Right forelimb (tissue), 1 donor: ENCODE results near the gene SH3RF1.
A peak's percentile ranks its signal among the peaks of the same experiment; 100 is the strongest.

Experiments
- DNase-seq: peaks from one replicate; pipeline ENCODE4 v3.0.0-alpha.2; 2018

Gene SH3RF1

GRCh38 chr4:169158046-169158445, 112.7 kb downstream of the SH3RF1 start:
- no peak for DNase-seq

DNA sequence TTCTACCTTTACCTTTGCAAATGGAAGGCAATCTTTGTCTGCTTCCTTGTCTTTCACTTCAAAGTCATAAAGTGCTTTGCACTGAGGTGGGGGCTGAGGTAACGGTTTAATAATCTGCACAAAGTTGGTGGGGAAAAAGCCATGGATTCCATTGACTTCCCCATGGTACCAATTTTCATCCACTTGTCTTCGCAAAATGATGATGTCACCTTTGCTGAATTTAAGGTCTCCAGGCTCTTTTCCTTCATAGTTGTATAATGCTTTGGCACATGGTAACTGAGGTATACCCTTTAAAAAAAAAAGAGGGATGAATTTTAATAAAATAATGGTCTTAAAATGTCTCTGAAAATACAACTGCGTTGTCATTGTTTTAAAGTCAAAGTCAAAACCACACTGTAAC, 114.4 kb downstream of the SH3RF1 start:
- no peak for DNase-seq

DNA sequence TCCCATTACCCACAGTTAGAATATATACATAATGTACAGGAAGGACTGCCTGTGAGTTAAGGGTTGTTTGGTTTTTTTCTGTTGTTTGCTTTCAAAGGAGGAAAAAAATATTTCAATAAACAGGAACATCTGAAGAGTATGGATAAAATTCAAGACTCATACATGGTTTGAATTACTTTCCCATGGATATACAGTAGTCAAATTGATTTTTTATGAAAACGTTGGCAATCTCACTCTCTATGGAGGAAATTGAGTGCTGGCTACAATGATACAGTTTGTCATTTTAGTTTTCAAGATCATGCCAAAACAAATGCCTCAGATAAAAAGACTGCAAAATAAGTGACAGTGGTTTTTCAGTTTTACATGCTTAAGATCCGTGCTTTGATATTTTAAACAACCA, 116.6 kb downstream of the SH3RF1 start:
- no peak for DNase-seq

- no peak for DNase-seq
These were observed 117.2 kb downstream of the SH3RF1 start for GRCh38 chr4:169153481-169154087.

- no peak for DNase-seq
These were observed 117.9 kb downstream of the SH3RF1 start for GRCh38 chr4:169152899-169153298.

DNA sequence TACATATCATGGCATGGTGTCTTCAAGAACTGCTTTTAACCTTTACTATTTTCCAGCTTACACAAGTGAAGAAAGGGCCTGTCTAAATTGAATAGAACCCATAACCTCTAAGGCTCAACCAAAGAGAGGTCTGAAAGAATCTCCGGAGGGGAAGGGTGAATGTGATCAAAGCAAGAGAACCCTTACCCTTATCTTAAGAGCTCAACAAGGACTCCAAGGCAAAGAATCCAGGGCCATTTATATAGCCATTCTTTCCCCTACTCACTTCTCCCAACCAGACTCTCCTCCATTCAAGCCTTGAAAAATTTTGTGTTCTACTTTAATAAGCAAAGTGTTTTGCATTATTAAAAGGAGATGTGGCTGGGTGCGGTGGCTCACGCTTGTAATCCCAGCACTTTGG, 118.7 kb downstream of the SH3RF1 start:
- no peak for DNase-seq

GRCh38 chr4:169151671-169152070, 119.1 kb downstream of the SH3RF1 start:
- DNase-seq = no peak

DNA sequence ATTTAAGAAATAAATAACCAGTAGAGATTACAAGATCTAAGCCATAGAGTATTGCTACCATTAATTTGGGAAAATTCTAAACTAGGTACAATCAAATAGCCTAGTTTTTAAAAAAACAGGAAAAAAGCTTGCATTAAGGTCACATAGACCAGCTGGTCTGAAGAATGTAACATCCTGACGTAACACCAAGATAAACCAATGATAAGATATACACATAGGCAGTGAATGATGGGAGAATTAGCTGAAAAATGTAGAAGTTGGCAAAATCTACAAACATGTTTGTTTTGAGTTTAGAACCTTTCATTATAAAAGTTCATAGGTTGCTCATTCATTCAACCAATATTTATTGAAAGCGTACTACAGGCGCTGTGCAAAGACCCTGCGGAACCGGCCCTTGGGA, 120.0 kb downstream of the SH3RF1 start:
- no peak for DNase-seq

DNA sequence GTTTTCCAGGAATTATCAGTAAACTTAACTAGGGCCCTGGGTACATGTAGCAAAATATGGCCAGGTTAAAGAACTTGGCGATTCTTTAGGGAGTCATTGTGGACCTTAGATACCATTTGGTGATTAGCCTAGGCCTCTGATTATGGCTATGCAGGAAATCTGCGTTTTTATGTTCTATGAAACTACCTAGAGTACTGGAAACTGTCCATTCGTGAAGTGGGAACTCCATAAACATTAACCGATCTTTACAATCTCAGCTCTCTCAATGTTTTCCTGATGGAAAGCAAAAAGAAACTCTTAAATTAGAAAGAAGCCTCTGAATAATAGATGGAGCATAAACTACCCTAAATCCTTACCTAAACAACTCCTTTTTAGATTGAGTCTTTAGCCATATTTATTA, 121.9 kb downstream of the SH3RF1 start:
- DNase-seq = no peak

- no peak for DNase-seq
These were observed 123.6 kb downstream of the SH3RF1 start for GRCh38 chr4:169147191-169147590.

DNA sequence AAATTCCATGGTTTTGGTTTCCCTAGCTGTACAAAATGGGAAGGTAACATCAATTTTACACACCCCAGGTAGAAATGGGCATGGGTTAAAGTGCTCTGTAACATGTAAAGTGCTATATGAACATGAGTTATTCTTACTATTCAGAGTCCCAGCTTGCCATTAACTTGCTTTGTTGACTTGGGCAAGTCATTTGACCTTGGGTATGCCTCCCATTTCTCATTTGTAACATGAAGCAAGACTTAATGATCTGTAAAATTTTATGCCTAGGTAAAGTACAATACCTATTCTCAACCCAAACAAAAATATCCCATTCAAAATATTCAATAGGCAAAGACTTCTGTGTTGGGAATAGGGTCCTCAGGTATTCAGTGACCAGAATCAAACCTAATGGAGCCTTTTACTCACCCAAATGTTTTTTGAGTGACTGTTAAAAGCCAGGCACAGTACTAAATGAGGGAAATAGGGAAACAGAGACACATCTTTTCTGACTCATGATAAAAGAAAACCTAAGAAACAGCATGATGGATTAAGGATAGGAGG, 126.6 kb downstream of the SH3RF1 start:
- DNase-seq = no peak

- DNase-seq = no peak
These were observed 127.4 kb downstream of the SH3RF1 start for GRCh38 chr4:169143335-169143734.

DNA sequence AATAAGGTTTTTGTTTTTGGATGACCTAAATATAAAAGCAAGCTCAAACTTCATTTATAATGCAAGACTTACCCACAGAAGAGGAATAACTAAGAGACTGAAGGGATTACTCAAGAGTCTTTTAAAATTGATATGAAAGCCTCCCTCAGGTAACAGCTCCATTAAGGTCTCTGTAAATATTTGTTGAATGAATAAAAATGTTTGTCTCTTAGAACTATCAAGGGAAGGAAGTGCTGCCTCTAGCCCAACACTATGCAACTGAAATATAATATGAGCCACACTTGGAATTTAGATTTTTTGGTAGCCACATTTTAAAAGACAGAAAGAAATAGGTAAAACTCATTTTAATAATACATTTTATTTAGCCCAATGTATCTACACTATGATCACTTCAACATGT, 127.8 kb downstream of the SH3RF1 start:
- no peak for DNase-seq

GRCh38 chr4:169142391-169142790, 128.4 kb downstream of the SH3RF1 start:
- no peak for DNase-seq

- no peak for DNase-seq
These were observed 131.7 kb downstream of the SH3RF1 start for GRCh38 chr4:169139021-169139420.

- DNase-seq = no peak
These were observed 133.2 kb downstream of the SH3RF1 start for GRCh38 chr4:169137558-169137920.

DNA sequence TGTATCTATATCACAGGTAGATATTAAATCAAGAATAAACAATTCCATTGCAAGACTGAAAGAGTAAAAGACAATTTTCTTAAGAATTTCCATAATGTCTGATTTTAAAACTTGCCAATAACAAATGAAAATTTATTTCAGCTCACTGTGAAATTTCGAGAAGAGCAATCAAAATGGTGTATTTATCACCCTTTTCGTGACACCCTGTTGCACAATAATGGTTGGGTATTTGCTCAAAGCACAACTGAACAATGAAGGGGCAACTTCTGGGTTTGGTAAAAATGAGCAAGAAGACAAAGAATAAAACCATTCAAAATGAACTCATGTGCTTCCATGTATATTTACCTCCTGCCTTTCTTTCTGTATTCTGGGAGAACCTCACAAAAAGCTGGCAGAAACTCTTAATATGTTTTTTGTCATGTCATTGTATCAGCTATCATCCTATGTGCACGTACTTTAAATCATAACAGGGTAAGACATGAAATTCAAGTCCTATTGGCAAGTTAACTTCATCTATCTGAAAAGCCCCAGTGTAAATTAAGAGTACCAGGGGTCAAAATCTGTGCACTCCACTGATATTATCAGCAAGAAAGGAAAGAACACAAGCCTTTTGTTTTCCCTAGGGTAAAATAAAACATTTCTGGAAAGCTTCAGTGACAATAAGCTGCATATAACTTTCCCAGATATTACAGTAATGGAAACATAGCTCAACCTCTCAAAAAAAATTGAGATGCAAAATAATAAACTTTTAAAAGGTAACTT, 133.8 kb downstream of the SH3RF1 start:
- DNase-seq = no peak

GRCh38 chr4:169136330-169136729, 134.4 kb downstream of the SH3RF1 start:
- no peak for DNase-seq

DNA sequence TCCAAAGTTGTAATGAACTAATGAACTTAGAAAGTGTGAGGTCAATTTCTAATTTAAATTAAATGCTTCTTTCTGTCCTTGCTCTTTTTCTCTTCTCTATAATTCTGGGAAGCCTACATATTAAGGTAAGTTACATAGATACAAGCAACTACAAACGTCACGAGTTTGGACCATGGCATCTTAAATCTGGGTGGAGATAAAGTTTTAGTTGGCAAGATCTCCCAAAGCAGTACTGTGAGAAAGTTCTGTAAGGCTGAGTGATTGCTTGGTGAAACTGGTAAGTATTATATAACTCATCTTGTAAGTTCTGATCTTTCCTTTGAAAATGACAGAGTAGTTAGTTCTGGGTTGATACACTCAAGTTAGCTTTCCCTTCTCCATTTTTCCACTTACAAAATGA, 135.0 kb downstream of the SH3RF1 start:
- DNase-seq = no peak

DNA sequence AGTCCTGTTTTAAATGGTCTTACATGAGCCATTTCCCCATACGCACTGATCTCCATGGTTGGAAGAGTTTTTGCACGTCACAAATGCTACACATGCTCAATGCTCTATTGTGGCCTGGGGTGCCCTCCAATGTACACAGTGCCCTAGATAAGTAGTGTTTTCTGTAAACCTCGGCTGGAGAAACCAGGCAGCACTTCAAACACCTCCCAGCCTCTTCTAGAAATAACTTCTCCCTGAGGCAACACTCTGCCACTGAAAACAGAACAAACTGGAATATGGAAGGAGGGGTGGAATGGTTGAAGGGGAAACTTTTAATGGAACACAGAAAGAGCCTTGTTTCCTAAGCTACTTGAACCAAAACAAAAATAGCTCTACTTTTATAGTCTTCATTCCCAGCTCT, 136.8 kb downstream of the SH3RF1 start:
- peak; percentile 46 for DNase-seq

GRCh38 chr4:169132561-169133305, 138.0 kb downstream of the SH3RF1 start:
- no peak for DNase-seq

GRCh38 chr4:169131556-169132208, 139.1 kb downstream of the SH3RF1 start:
- no peak for DNase-seq

- no peak for DNase-seq
These were observed 141.9 kb downstream of the SH3RF1 start for GRCh38 chr4:169128902-169129301.
